PC-3 (cell line): ENCODE data around the gene IL17REL.

ENCODE experiments used
- EZH2 ChIP-seq: fragments of 300-600 bp; sonication (generic); IDR thresholded peaks from one replicate; pipeline ENCODE4 v1.6.1; 2017; ENCODE audit warnings: antibody characterized with exemption, mild to moderate bottlenecking, low read length; ENCODE audit not compliant: unreplicated experiment
- EZH2phosphoT487 ChIP-seq: fragments of 300-600 bp; sonication (generic); IDR thresholded peaks from 2 replicates; pipeline ENCODE4 v1.6.1; 2018; ENCODE audit warnings: mild to moderate bottlenecking, antibody characterized with exemption, low read length, borderline replicate concordance
- TF ChIP-seq, protein P1 (sequence below): fragments of 300-600 bp; sonication (generic); conservative IDR thresholded peaks from 2 replicates; pipeline ENCODE4 v1.5.1; 2017; ENCODE audit warnings: antibody characterized with exemption, low read depth, mild to moderate bottlenecking, low read length

DNA sequence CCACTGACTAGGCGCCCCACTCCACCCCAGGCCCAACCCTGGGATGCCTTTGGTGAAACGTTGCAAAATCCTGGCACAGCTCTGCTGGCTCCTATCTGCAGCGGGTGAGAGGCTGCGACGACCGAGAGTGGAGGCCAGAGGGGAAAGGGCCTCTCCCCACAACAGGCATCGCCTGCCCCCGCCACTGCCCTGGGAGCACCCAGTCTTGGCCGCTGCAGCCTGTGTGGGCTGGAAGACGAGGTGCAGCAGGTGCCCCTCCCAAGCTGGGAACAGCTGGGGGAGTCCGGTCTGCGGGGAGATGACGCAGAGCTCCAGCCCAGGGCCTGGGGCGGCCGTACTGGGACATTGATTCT lies 56.2 kb downstream of the IL17REL start:
- TF ChIP-seq, protein P1, sequence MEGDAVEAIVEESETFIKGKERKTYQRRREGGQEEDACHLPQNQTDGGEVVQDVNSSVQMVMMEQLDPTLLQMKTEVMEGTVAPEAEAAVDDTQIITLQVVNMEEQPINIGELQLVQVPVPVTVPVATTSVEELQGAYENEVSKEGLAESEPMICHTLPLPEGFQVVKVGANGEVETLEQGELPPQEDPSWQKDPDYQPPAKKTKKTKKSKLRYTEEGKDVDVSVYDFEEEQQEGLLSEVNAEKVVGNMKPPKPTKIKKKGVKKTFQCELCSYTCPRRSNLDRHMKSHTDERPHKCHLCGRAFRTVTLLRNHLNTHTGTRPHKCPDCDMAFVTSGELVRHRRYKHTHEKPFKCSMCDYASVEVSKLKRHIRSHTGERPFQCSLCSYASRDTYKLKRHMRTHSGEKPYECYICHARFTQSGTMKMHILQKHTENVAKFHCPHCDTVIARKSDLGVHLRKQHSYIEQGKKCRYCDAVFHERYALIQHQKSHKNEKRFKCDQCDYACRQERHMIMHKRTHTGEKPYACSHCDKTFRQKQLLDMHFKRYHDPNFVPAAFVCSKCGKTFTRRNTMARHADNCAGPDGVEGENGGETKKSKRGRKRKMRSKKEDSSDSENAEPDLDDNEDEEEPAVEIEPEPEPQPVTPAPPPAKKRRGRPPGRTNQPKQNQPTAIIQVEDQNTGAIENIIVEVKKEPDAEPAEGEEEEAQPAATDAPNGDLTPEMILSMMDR: no peak
- no peak for TF ChIP-seq EZH2phosphoT487
- TF ChIP-seq EZH2: no peak
